AG09309 (cell line): Measurements from ENCODE around the gene WDR76.

Experiments used
- DNase-seq: peaks from one replicate; pipeline ENCODE4 v3.0.0-alpha.2; 2010; ENCODE audit warnings: low read depth
- H3K4me3 ChIP-seq: 2 replicates; pipeline ENCODE4 v1.5.1; 2011; ENCODE audit warnings: mild to moderate bottlenecking, low read depth, low read length, moderate library complexity; ENCODE audit not compliant: control insufficient read depth
- CTCF ChIP-seq: IDR thresholded peaks from 2 replicates; pipeline ENCODE4 v1.5.1; 2011; ENCODE audit warnings: mild to moderate bottlenecking, low read depth, low read length, inconsistent platforms; ENCODE audit not compliant: insufficient read depth, control insufficient read depth; ENCODE audit errors: missing control alignments

The WDR76 gene

GRCh38 chr15:43826508-43827341 lies at the start of gene WDR76:
TSS of gene WDR76 (plus strand) at chr15:43827002. CDS start at chr15:43827033, 31 bp downstream.
- no peak for TF ChIP-seq CTCF
- DNase-seq: no peak
- H3K4me3 ChIP-seq: peak within 1 kb of the TSS; percentile 63

- DNase-seq: no peak
- H3K4me3 ChIP-seq: peak overlapping the region; percentile 70
- peak; percentile 92 for TF ChIP-seq CTCF
Observed at GRCh38 chr15:43777267-43777914, 49.4 kb upstream of the WDR76 start.

GRCh38 chr15:43779016-43779415 lies 47.8 kb upstream of the WDR76 start:
- no peak for DNase-seq
- H3K4me3 ChIP-seq: no peak overlapping the region
- no peak for TF ChIP-seq CTCF

- TF ChIP-seq CTCF: no peak
- DNase-seq: no peak
- no peak overlapping the region for H3K4me3 ChIP-seq
Observed at GRCh38 chr15:43789409-43789808, 37.4 kb upstream of the WDR76 start.

GRCh38 chr15:43791993-43792760 lies 34.6 kb upstream of the WDR76 start, which contains the start of gene SERF2:
TSS of gene SERF2 (plus strand) at chr15:43792320. CDS start at chr15:43792377, 57 bp downstream.
- TF ChIP-seq CTCF: no peak
- H3K4me3 ChIP-seq: peak within 1 kb of the TSS; percentile 74
- peak; percentile 97 for DNase-seq

DNA sequence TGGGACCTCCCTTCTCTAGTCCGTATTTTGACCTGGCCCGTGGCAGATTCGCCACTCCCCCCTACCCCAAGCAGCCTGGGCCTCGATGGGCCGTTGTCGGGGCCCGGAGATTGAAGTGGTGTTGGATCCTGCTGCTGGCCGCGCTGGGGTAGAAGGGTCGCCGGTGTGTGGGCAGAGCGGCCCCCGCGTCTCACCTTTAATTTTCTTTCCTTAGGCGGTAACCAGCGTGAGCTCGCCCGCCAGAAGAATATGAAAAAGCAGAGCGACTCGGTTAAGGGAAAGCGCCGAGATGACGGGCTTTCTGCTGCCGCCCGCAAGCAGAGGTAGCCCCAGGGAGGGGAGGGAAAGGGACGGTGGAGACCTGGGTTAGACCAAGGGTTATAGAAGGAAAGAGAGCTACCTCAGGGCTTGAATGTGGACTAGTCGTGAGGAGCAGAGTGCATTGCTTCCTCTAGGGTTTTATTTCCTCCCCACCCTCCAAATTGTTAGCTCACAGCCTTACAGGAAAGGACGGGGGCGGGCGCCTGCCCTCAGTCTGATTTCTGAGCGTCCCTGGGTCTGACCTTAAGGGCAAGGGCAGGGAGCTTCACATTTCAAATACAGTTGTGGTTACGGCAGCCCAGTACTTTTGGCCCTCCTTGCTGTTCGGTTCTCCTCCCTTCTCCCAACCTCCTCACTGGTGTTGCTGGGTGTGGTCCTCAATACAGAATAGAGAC lies 33.9 kb upstream of the WDR76 start:
- peak; percentile 25 for TF ChIP-seq CTCF
- DNase-seq: no peak

More for the DNA sequence above, 33.9 kb upstream of the WDR76 start:
- H3K4me3 ChIP-seq: peak overlapping the region; percentile 74
